Neural cell (in vitro differentiated cells): ENCODE data around the gene MYRIP. TPM values are rescaled to one million over a fixed set of nuclear protein-coding genes. Genes with fewer than 3 reads are reported as not detected.

Source experiments
- H2AFZ ChIP-seq: fragments of 200-600, 300-800 bp; sonication (generic), shearing (Covaris generic); 2 replicates; pipeline ENCODE4 v1.6.0; 2014; ENCODE audit warnings: low read depth, mild to moderate bottlenecking, antibody characterized with exemption, low read length, moderate library complexity
- H3F3A ChIP-seq: fragments of 200-600 bp; shearing (Covaris generic); 2 replicates; pipeline ENCODE4 v1.6.1; 2016; ENCODE audit warnings: mild to moderate bottlenecking, moderate library complexity, mixed read lengths, antibody characterized with exemption, low read length; ENCODE audit not compliant: insufficient read depth, poor library complexity, severe bottlenecking
- H3K27ac ChIP-seq: fragments of 200-600, 300-800 bp; sonication (generic), shearing (Covaris generic); 2 replicates; pipeline ENCODE4 v1.5.1; 2014; ENCODE audit warnings: mild to moderate bottlenecking, low read length, moderate library complexity
- H3K27me3 ChIP-seq: fragments of 300-800, 200-600 bp; sonication (generic), shearing (Covaris generic); 2 replicates; pipeline ENCODE4 v1.6.0; 2014; ENCODE audit warnings: mild to moderate bottlenecking, low read depth, low read length, moderate library complexity; ENCODE audit not compliant: insufficient read depth
- H3K36me3 ChIP-seq: fragments of 300-800, 200-600 bp; sonication (generic), shearing (Covaris generic); 2 replicates; pipeline ENCODE4 v1.5.1; 2014; ENCODE audit warnings: mild to moderate bottlenecking, antibody characterized with exemption, low read length, moderate library complexity; ENCODE audit not compliant: insufficient read depth
- H3K4me2 ChIP-seq: fragments of 300-800, 200-600 bp; sonication (generic), shearing (Covaris generic); 2 replicates; pipeline ENCODE4 v1.6.0; 2014; ENCODE audit warnings: mild to moderate bottlenecking, low read length
- H3K4me3 ChIP-seq: fragments of 300-800, 200-600 bp; sonication (generic), shearing (Covaris generic); 2 replicates; pipeline ENCODE4 v1.5.1; 2014; ENCODE audit warnings: mild to moderate bottlenecking, low read length, moderate library complexity
- H3K79me2 ChIP-seq: fragments of 200-600 bp; shearing (Covaris generic); replicated peaks from 2 replicates; pipeline ENCODE4 v1.6.0; 2014; ENCODE audit warnings: mild to moderate bottlenecking, low read length, moderate library complexity; ENCODE audit not compliant: insufficient read depth
- H3K9ac ChIP-seq: fragments of 300-800, 200-600 bp; sonication (generic), shearing (Covaris generic); 2 replicates; pipeline ENCODE4 v1.6.1; 2016; ENCODE audit warnings: mild to moderate bottlenecking, low read length, mixed read lengths
- H3K9me2 ChIP-seq: fragments of 200-600 bp; shearing (Covaris generic); 2 replicates; pipeline ENCODE4 v1.6.1; 2016; ENCODE audit warnings: mild to moderate bottlenecking, low read length, mixed read lengths; ENCODE audit not compliant: insufficient read depth
- H3K9me3 ChIP-seq: fragments of 200-600, 300-800 bp; sonication (generic), shearing (Covaris generic); 2 replicates; pipeline ENCODE4 v1.6.1; 2016; ENCODE audit warnings: mild to moderate bottlenecking, mixed run types, low read length, moderate library complexity, mixed read lengths
- H4K20me1 ChIP-seq: fragments of 200-600 bp; shearing (Covaris generic); 2 replicates; pipeline ENCODE4 v1.6.1; 2016; ENCODE audit warnings: mild to moderate bottlenecking, mixed run types; ENCODE audit not compliant: insufficient read depth
- EP300 ChIP-seq: fragments of 450-650 bp; conservative IDR thresholded peaks from 2 replicates; pipeline ENCODE4 v1.6.1; 2014; ENCODE audit warnings: antibody characterized with exemption, mild to moderate bottlenecking, moderate library complexity; ENCODE audit not compliant: poor library complexity, severe bottlenecking
- EZH2 ChIP-seq: fragments of 200-600, 300-800 bp; shearing (Covaris generic), sonication (generic); IDR thresholded peaks from 2 replicates; pipeline ENCODE4 v1.6.1; 2014; ENCODE audit warnings: antibody characterized with exemption, low read length, borderline replicate concordance, mild to moderate bottlenecking; ENCODE audit not compliant: insufficient read depth, poor library complexity, severe bottlenecking
- MXI1 ChIP-seq: fragments of 450-650 bp; conservative IDR thresholded peaks from 2 replicates; pipeline ENCODE4 v1.6.1; 2014; ENCODE audit warnings: antibody characterized with exemption, mild to moderate bottlenecking; ENCODE audit not compliant: poor library complexity, severe bottlenecking
- POLR2AphosphoS5 ChIP-seq: IDR thresholded peaks from 2 replicates; pipeline ENCODE4 v1.6.1; 2012
- RAD21 ChIP-seq: fragments of 450-650 bp; conservative IDR thresholded peaks from 2 replicates; pipeline ENCODE4 v1.6.1; 2014; ENCODE audit warnings: antibody characterized with exemption, mild to moderate bottlenecking, moderate library complexity
- SMC3 ChIP-seq: fragments of 450-650 bp; conservative IDR thresholded peaks from 2 replicates; pipeline ENCODE4 v1.6.1; 2014; ENCODE audit warnings: antibody characterized with exemption, mild to moderate bottlenecking, moderate library complexity; ENCODE audit not compliant: poor library complexity
- TAF1 ChIP-seq: IDR thresholded peaks from 2 replicates; pipeline ENCODE4 v1.6.1; 2012; ENCODE audit warnings: low read depth
- polyA plus RNA-seq: library from polyadenylated mRNA; depleted of rRNA; stranded (reverse); fragments of >200 nt; gene quantifications from 2 replicates; pipeline ENCODE4 v1.2.3, GENCODE V29; 2014
- TF ChIP-seq, protein P1 (sequence below): fragments of 450-650 bp; IDR thresholded peaks from 2 replicates; pipeline ENCODE4 v1.5.1; 2014; ENCODE audit warnings: antibody characterized with exemption, mild to moderate bottlenecking, moderate library complexity; ENCODE audit not compliant: poor library complexity, severe bottlenecking
- TF ChIP-seq, protein P2 (sequence below): IDR thresholded peaks from 2 replicates; pipeline ENCODE4 v1.6.1; 2012; ENCODE audit warnings: borderline replicate concordance

MYRIP gene
- polyA plus RNA-seq, 1 donor from 2014 or later: 0.76 TPM

DNA sequence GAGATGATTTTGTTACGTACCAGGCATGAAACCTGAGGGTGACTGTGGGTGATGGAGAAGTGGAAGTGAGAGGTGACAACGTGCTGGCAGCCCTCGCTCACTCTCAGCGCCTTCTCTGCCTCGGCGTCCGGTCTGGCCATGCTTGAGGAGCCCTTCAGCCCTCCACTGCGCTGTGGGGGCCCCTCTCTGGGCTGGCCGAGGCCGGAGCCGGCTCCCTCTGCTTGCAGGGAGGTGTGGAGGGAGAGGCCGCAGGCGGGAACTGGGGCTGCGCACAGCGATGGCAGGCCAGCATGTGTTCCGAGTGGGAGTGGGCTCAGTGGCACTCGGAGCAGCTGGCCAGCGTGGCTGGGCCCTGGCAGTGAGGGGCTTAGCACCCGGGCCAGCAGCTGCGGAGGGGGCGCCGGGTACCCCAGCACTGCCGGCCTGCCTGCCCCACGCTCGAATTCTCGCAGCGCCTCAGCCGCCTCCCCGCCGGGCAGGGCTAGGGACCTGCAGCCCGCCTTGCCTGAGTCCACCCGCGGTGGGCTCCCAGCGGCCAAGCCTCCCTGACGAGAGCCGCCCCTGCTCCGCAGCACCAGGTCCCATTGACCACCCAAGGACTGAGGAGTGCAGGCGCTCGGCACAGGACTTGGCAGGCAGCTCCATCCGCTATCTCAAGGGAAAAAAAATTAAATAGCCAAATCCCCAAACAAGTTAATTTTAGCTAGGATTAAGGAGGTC is 29.7 kb upstream of the MYRIP start:
- no peak for TF ChIP-seq POLR2AphosphoS5
- no peak for TF ChIP-seq TAF1
- no peak for TF ChIP-seq EZH2
- no peak for TF ChIP-seq SMC3
- TF ChIP-seq, protein P1, sequence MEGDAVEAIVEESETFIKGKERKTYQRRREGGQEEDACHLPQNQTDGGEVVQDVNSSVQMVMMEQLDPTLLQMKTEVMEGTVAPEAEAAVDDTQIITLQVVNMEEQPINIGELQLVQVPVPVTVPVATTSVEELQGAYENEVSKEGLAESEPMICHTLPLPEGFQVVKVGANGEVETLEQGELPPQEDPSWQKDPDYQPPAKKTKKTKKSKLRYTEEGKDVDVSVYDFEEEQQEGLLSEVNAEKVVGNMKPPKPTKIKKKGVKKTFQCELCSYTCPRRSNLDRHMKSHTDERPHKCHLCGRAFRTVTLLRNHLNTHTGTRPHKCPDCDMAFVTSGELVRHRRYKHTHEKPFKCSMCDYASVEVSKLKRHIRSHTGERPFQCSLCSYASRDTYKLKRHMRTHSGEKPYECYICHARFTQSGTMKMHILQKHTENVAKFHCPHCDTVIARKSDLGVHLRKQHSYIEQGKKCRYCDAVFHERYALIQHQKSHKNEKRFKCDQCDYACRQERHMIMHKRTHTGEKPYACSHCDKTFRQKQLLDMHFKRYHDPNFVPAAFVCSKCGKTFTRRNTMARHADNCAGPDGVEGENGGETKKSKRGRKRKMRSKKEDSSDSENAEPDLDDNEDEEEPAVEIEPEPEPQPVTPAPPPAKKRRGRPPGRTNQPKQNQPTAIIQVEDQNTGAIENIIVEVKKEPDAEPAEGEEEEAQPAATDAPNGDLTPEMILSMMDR: no peak
- TF ChIP-seq, protein P2, sequence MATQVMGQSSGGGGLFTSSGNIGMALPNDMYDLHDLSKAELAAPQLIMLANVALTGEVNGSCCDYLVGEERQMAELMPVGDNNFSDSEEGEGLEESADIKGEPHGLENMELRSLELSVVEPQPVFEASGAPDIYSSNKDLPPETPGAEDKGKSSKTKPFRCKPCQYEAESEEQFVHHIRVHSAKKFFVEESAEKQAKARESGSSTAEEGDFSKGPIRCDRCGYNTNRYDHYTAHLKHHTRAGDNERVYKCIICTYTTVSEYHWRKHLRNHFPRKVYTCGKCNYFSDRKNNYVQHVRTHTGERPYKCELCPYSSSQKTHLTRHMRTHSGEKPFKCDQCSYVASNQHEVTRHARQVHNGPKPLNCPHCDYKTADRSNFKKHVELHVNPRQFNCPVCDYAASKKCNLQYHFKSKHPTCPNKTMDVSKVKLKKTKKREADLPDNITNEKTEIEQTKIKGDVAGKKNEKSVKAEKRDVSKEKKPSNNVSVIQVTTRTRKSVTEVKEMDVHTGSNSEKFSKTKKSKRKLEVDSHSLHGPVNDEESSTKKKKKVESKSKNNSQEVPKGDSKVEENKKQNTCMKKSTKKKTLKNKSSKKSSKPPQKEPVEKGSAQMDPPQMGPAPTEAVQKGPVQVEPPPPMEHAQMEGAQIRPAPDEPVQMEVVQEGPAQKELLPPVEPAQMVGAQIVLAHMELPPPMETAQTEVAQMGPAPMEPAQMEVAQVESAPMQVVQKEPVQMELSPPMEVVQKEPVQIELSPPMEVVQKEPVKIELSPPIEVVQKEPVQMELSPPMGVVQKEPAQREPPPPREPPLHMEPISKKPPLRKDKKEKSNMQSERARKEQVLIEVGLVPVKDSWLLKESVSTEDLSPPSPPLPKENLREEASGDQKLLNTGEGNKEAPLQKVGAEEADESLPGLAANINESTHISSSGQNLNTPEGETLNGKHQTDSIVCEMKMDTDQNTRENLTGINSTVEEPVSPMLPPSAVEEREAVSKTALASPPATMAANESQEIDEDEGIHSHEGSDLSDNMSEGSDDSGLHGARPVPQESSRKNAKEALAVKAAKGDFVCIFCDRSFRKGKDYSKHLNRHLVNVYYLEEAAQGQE: no peak
- TF ChIP-seq EP300: no peak
- no peak for TF ChIP-seq RAD21
- no peak for TF ChIP-seq MXI1
- Histone ChIP-seq H3K9me2 (no peaks in the 10 kb centered on the region), H3K36me3 (no peaks in the 10 kb centered on the region), H2AFZ (no peak overlapping the region), H4K20me1 (no peaks in the 10 kb centered on the region), H3K27ac (no peak overlapping the region), H3K27me3 (no peaks in the 10 kb centered on the region), H3K9me3 (no peaks in the 10 kb centered on the region), H3K4me2 (no peak overlapping the region), H3K79me2 (no peaks in the 10 kb centered on the region), H3F3A (no peaks in the 10 kb centered on the region), H3K4me3 (no peak overlapping the region), H3K9ac (no peak overlapping the region)

DNA sequence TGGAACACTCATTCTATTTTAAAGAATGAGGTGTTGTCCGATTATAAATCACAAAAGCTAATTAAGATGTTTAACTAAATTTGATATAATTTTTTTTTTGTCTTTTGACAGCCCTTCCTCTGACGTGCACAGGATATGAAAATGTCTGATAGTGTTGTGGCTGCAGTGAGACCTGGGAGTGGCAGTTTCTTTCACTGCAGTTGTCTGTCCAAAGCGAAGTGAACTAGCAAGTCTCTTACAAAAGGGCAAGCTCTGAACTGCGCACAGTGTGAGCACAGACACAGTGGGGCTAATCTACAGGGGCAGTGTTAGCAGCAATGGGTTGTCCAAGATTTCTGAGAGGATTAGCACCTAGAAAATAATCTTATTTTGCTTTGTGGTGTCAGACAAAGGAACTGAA is 29.1 kb upstream of the MYRIP start:
- no peaks in the 10 kb centered on the region for H3K27me3 ChIP-seq
- no peak for TF ChIP-seq TAF1
- TF ChIP-seq POLR2AphosphoS5: no peak
- TF ChIP-seq SMC3: no peak
- no peak for TF ChIP-seq RAD21
- no peak for TF ChIP-seq MXI1
- H3K9me3 ChIP-seq: no peaks in the 10 kb centered on the region
- no peak overlapping the region for H2AFZ ChIP-seq
- H3K9me2 ChIP-seq: no peaks in the 10 kb centered on the region
- no peak overlapping the region for H3K27ac ChIP-seq
- H3K4me2 ChIP-seq: no peak overlapping the region
- no peaks in the 10 kb centered on the region for H3K36me3 ChIP-seq
- no peak overlapping the region for H3K9ac ChIP-seq
- H3F3A ChIP-seq: no peaks in the 10 kb centered on the region
- no peaks in the 10 kb centered on the region for H4K20me1 ChIP-seq
- H3K79me2 ChIP-seq: no peaks in the 10 kb centered on the region
- no peak overlapping the region for H3K4me3 ChIP-seq
